Nucleus accumbens (tissue), 56 donors: ENCODE measurements around the gene STAT3.
"Not testable (repeated sequence)": the region's sequence is repeated elsewhere in the genome, so short reads cannot be mapped to it uniquely, and the experiment has no call there.

Experiments used
- DNase-seq, 56 donors: peaks; one replicate each; lab custom pipeline; 2025; lab: John Stamatoyannopoulos, UW

Gene STAT3

GRCh38 chr17:42388381-42389134 lies at the start of gene STAT3:
Gene STAT3, minus strand, starts transcription at chr17:42388442. Its CDS starts 39,926 bp downstream, at chr17:42348516.
- peak; percentile 95 to 100 (median 100) for DNase-seq

DNA sequence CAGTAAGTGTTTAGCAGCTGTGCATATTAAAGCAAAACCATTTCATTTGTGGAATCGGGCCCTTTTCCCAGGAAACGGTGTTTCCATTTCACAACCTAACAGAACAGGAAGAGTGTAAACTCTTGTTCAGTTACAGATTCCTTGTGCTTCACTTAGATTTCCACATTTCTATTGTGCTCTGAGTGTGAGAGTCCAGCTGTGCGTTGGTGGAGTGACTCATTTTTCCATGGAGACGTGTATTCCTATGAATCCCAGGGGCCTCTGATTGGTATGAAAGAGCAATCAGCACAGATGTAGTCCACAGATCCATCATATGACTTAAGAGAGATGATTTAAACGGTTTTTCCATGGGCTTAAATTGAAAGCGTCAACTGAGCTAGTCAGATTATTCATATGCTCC lies 48.1 kb upstream of the STAT3 start:
- no peak for DNase-seq

- DNase-seq = no peak
Measured at GRCh38 chr17:42431758-42432161, 43.5 kb upstream of the STAT3 start.

DNA sequence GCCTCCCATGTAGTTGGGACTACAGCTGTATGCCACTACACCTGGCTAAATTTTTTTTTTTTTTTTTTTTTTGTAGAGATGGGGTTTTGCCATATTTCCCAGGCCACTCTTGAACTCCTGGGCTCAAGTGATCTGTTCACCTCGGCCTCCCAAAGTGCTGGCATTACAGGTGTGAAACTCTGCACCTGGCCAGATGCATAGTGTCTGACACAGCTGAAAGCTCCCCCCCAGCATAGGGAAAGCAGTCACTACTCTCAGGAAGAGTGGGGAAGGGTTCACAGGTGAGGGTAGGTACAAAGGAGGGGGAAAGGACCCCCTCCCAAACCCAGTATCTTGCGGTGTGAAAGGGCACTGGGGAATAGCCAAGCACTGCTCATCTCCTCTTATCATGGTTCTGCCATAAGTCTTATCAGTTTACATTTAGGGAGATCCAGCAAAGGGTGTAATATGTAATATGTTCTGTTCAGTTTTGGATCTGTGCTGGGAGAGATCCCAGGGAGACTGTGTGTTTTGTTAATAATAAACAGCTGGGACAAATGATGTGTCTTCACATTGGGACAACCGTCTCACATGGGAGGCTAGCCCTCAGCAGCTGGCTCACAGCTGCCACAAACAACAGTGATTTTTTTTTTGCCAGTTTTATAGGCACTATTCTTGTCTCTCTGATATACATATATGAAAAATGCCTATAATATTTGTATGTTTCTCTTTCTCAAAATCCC lies 41.6 kb upstream of the STAT3 start:
- no peak for DNase-seq

DNA sequence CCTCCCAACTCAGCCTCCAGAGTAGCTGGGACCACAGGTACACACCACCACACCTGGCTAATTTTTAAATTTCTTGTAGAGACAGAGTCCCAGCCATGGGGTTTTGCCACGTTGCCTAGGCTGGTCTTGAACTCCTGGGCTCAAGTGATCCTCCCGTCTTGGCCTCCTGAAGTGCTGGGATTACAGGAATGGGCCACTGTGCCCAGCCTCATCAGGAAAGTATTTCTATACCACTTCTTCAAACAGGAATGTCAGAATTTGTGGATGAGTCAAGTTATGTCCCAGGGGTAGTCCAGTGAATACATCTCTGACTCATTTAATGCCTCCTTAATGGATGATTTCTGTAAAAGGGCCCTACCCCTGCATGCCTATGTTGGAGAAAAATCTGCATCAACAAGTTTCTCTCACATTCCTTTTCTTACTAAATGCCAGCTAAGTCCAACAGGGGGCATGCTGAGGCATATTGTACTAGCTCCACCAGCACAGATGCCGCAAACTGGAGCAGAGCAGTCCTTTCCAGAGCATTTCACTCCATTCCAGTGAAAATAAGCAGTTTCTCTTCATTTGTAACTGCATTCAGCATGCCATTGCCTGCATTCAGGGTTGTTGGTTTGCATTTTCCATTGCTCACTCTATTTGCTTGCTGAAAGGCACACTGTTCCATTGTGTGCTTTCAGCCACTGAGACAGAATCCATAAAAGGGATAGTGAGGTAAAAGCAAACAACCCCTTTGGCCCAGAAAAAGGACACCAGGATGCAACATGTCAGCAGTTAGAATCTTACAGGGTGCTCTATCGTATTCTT lies 40.1 kb upstream of the STAT3 start:
- DNase-seq = peak in 36 of 56 donors; percentile 13 to 80 (median 39)

DNA sequence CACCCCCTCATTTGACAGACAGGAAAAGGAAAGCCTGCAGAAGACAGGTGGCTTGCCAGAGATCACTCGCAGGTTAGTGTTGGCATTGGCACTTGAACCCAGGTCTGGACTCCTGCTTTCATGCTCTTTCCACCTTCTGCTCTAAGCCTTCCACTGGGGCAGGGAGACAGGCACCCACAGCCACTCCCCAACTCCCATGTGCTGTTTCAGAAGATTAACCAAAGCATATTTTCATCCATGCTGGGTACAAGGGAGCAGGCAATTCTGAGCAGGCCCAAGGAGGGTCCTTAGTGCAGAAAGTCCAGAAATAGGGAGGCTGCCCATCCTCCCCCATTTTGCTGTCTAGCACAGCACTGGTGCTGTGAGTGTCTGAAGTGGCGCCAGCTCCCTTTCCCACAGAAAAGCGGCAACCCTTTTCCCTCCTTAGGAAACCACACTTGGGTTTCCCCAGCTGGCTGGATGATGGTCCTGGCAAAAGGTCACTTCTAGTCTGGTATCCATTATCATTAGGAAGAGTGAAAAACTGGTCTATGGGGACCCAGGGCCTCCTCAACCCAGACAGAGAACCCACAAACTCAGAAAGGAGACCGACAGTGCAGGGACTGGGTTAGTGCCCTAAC lies 36.9 kb upstream of the STAT3 start:
- no peak for DNase-seq

DNA sequence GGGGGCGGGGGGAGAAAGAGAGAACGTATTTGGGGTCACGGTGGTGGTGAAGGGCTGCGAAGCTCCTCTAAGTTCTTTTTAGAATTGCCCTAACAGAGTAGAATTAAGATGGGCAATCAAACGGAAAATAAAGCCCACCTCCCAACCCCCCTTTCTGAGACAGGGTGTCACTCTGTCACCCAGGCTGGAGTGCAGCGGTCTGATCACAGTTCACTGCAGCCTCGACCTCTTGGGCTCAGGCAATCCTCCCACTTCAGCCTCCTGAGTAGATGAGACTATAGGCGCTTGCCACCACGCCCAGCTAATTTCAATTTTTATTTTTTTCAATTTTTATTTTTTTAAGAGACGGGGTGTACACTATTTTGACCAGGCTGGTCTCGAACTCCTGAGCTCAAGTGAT lies 35.5 kb upstream of the STAT3 start:
- DNase-seq = no peak

GRCh38 chr17:42422958-42423712 lies 34.9 kb upstream of the STAT3 start, which contains the start of gene CAVIN1:
Gene CAVIN1, minus strand, starts transcription at chr17:42423256. Its CDS starts 159 bp downstream, at chr17:42423097.
- peak in 54 of 56 donors; percentile 18 to 93 (median 74) for DNase-seq

- DNase-seq = peak in 3 of 56 donors; percentile 21 to 54 (median 40)
Measured at GRCh38 chr17:42422412-42422957, 34.2 kb upstream of the STAT3 start.

- DNase-seq = peak in 6 of 56 donors; percentile 12 to 71 (median 24)
Measured at GRCh38 chr17:42421507-42422338, 33.5 kb upstream of the STAT3 start.

- no peak for DNase-seq
Measured at GRCh38 chr17:42421136-42421506, 32.9 kb upstream of the STAT3 start.

- not testable (repeated sequence) for DNase-seq
Measured at GRCh38 chr17:42417981-42418380, 29.7 kb upstream of the STAT3 start.

DNA sequence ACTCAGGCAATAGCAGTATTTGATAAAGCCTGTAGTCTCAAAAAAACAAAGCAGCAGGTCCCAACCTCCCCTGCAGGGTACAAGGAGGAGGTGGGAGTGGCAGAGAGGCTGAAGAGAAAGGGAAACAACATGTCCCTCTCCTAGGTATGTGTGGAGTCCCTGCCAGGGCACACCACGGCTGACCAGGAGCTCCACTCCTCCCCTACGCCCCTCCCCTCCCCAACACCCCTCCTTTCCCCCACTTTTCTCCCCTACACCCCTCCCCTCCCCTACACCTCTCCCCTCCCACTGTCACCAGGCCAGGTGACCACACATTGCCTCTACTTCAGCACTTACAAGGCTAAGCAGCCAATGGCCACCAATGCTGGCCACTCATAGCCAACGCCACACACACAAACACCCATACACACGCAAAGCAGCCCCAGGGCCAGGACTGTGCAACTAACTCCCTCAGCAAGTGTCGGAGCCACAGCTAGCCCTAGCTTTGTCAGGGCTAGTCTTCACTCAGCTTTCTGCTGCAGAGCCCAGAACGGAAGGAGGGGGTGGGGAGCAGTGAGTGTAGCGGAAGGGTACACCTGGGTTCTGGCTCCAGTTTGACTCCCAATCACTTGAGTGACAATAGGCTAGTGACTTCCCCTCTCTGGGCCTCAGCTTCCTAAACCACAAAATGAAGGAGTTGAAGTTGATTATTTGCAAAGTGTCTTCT lies 26.6 kb upstream of the STAT3 start:
- no peak for DNase-seq

GRCh38 chr17:42413464-42414040 lies 25.3 kb upstream of the STAT3 start:
- DNase-seq = no peak

DNA sequence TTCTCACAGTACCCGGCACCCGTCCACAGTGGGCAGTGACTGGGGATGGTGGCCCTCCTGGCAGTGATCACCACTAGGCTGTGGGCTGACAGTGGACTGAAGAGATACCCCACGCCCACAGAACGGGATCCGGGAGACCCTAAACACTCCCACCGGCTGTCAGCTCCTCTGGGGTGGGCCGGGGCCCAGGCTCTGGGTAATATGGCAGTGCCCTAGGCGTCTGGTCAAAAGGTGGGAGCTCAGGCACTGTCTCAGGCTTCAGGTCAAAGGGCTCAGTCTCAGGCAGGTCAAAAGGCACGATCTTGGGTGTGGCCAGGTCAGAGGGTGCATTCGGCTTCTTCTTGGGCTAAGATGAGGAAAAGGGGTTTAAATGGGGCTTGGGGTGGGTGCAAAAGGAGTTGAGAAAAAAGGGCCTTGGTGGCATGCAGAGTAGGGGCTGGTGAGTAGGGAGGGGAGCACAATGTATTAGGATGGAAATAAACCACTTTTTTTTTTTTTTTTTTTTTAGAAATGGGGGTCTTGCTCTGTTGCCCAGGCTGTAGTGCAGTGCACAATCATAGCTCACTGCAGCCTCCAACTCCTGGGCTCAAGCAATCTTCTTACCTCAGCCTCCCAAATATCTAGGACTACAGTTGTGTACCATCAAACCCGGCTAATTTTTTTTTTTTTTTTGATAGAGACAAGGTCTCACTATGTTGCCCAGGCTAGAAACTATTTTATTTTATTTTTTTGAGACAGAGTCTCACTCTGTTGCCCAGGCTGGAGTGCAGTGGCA lies 23.9 kb upstream of the STAT3 start:
- DNase-seq = no peak

- no peak for DNase-seq
Measured at GRCh38 chr17:42411361-42411760, 23.1 kb upstream of the STAT3 start.

GRCh38 chr17:42410319-42410685 lies 22.1 kb upstream of the STAT3 start:
- no peak for DNase-seq
